Measurements from ENCODE around the gene TAS2R4.

GRCh38 chr7:141763797-141764196 lies 12.7 kb upstream of the TAS2R4 start, which contains the start of gene TAS2R3:
- TF ChIP-seq EP300 (IDR thresholded peaks at IDR 0.05; ENCODE audit: borderline replicate concordance) (no peak), TAF1 (IDR thresholded peaks at IDR 0.05; ENCODE audit: low read depth) (no peak), CREB1 (IDR thresholded peaks at IDR 0.05; ENCODE audit: low read depth) (no peak), RAD21 (IDR thresholded peaks at IDR 0.05; ENCODE audit: low read depth) (no peak), TEAD4 (IDR thresholded peaks at IDR 0.05) (no peak), CEBPB (IDR thresholded peaks at IDR 0.05) (no peak), YY1 (IDR thresholded peaks at IDR 0.05; ENCODE audit: low read depth) (no peak), EGR1 (IDR thresholded peaks at IDR 0.05) (no peak), NFIC (IDR thresholded peaks at IDR 0.05) (no peak), ZBTB7A (IDR thresholded peaks at IDR 0.05; ENCODE audit: low read depth) (no peak), TCF12 (IDR thresholded peaks at IDR 0.05; ENCODE audit: low read depth) (no peak)
- TF ChIP-seq, protein P1, sequence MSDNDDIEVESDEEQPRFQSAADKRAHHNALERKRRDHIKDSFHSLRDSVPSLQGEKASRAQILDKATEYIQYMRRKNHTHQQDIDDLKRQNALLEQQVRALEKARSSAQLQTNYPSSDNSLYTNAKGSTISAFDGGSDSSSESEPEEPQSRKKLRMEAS (IDR thresholded peaks at IDR 0.05), result no peak
- TF ChIP-seq, protein P2, sequence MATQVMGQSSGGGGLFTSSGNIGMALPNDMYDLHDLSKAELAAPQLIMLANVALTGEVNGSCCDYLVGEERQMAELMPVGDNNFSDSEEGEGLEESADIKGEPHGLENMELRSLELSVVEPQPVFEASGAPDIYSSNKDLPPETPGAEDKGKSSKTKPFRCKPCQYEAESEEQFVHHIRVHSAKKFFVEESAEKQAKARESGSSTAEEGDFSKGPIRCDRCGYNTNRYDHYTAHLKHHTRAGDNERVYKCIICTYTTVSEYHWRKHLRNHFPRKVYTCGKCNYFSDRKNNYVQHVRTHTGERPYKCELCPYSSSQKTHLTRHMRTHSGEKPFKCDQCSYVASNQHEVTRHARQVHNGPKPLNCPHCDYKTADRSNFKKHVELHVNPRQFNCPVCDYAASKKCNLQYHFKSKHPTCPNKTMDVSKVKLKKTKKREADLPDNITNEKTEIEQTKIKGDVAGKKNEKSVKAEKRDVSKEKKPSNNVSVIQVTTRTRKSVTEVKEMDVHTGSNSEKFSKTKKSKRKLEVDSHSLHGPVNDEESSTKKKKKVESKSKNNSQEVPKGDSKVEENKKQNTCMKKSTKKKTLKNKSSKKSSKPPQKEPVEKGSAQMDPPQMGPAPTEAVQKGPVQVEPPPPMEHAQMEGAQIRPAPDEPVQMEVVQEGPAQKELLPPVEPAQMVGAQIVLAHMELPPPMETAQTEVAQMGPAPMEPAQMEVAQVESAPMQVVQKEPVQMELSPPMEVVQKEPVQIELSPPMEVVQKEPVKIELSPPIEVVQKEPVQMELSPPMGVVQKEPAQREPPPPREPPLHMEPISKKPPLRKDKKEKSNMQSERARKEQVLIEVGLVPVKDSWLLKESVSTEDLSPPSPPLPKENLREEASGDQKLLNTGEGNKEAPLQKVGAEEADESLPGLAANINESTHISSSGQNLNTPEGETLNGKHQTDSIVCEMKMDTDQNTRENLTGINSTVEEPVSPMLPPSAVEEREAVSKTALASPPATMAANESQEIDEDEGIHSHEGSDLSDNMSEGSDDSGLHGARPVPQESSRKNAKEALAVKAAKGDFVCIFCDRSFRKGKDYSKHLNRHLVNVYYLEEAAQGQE (IDR thresholded peaks at IDR 0.05; ENCODE audit: low read depth), result no peak

All from Ishikawa (cell line).